Coronary artery (tissue), 2 donors: ENCODE results near the gene SMG1.
"Not testable (repeated sequence)": the region's sequence is repeated elsewhere in the genome, so short reads cannot be mapped to it uniquely, and the experiment has no call there.

Experiments
- DNase-seq: peaks from one replicate; pipeline ENCODE4 v3.0.0-alpha.2; 2017; ENCODE audit warnings: low spot score
- H3K27ac ChIP-seq, 2 donors: fragments of 200-600 bp; sonication (generic); one replicate each; pipeline ENCODE4 v1.5.1; 2016 to 2019
- H3K4me3 ChIP-seq: fragments of 200-600 bp; sonication (generic); 2 replicates; pipeline ENCODE4 v1.5.1; 2016; ENCODE audit warnings: mild to moderate bottlenecking, moderate library complexity
- TF ChIP-seq, protein P1 (sequence below): fragments of 200-600 bp; sonication (generic); IDR thresholded peaks from one replicate; pipeline ENCODE4 v1.5.1; 2019; ENCODE audit warnings: antibody characterized with exemption

SMG1 gene

DNA sequence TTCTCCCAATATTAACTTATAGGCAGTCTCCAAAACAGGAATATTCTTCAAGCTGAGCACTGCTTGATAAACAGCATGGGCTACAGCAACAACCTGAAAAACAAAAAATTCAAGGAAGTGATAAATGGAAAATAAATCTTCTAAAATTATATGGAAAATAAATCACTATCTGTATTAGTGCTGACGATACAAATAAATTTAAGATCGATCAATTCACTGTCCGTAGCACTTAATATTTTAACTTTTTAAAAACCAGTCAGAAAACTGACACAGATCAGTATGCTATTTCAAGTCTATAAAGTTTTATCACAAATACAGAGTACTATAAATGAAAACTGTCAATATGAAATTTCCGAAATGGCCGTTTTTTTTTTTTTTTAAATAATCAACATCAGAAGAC lies 49.9 kb downstream of the SMG1 start:
- DNase-seq, H3K4me3 ChIP-seq, H3K27ac ChIP-seq: not testable (repeated sequence)

DNA sequence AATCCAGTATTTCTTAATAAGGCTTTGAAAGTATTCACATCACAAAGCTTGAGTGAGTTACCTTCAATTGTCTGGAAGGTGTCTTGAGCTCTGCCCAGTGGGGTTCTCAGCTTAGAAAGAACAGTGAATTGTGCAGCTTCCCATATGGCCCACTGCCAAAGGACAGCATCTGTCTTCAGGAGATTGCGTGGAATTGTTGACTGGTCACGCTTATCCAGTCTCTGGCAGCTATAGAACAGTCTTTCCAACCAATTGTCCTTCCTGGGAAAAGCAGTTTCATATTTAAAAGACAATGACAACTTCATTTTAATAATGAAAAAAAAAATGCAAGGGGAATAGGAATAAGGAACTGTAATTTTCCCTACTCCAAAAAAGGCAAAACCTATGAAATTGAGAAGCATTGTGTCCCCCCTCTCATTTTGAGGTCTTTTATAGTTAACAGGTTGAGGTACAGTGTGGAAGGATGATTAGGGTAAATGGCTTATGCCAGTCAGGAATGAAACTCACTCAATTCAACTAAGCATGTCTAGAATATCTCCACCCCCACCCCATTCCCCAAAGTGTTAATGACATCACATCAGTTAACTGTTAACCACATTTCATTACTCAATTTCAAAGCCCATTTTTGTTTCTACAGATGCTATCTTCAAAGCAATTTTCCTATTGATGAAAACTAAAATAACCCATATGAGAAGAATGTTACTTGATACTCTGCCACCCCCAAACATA lies 57.0 kb downstream of the SMG1 start:
- DNase-seq, H3K27ac ChIP-seq: not testable (repeated sequence)

DNA sequence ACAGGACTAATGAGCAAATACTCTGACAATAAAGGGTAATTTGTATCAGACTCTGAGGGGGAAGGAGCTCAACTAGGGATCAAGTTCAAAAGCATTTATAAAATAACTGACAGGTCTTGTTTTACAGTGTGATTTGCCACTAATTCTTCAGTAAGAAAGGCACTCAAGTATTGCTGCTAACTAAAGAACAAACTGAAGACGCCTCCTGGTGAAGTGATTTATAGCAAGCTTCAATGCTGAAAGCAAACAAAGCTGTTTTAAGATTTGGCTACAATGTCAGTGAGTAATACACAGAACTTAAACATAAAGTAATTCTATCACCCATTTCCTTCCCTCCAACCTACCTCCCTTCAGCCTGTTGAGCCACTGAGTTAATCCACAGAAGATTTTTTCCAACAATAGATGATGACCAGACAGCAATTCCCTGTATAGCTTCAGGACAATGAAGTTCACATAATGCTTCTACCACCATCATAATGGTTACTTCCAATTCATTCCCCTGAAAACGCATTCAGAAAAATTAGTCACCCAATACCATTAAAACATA lies 59.9 kb downstream of the SMG1 start:
- not testable (repeated sequence) for H3K27ac ChIP-seq, H3K4me3 ChIP-seq, DNase-seq

More for the DNA sequence above, 57.0 kb downstream of the SMG1 start:
- not testable (repeated sequence) for H3K4me3 ChIP-seq

DNA sequence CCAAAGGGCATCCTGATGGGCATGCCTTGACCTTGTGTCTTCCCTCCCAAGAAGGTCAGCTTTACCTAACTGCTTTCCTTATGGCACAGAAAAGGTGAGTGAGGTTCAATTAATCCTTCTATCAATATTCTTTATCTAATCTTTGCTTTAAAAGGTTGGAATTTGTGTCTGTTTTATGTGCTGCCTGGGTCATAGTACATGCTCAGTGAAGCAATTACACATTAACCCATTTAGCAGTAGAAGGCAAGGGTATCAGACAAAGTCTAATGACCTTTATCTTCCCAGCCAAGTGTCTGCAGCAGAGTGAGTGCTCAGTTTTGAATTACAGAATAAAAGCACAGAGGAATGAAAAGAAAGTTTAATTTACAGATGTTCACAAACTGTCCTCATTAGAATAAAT lies 63.3 kb downstream of the SMG1 start:
- not testable (repeated sequence) for DNase-seq, H3K27ac ChIP-seq

GRCh38 chr16:18855196-18855595 lies 71.0 kb downstream of the SMG1 start:
- no peak for DNase-seq
- H3K27ac ChIP-seq = no peak overlapping the region
- H3K4me3 ChIP-seq = no peak overlapping the region
- TF ChIP-seq, protein P1, sequence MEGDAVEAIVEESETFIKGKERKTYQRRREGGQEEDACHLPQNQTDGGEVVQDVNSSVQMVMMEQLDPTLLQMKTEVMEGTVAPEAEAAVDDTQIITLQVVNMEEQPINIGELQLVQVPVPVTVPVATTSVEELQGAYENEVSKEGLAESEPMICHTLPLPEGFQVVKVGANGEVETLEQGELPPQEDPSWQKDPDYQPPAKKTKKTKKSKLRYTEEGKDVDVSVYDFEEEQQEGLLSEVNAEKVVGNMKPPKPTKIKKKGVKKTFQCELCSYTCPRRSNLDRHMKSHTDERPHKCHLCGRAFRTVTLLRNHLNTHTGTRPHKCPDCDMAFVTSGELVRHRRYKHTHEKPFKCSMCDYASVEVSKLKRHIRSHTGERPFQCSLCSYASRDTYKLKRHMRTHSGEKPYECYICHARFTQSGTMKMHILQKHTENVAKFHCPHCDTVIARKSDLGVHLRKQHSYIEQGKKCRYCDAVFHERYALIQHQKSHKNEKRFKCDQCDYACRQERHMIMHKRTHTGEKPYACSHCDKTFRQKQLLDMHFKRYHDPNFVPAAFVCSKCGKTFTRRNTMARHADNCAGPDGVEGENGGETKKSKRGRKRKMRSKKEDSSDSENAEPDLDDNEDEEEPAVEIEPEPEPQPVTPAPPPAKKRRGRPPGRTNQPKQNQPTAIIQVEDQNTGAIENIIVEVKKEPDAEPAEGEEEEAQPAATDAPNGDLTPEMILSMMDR = no peak

More for the DNA sequence above, 63.3 kb downstream of the SMG1 start:
- H3K4me3 ChIP-seq = not testable (repeated sequence)

DNA sequence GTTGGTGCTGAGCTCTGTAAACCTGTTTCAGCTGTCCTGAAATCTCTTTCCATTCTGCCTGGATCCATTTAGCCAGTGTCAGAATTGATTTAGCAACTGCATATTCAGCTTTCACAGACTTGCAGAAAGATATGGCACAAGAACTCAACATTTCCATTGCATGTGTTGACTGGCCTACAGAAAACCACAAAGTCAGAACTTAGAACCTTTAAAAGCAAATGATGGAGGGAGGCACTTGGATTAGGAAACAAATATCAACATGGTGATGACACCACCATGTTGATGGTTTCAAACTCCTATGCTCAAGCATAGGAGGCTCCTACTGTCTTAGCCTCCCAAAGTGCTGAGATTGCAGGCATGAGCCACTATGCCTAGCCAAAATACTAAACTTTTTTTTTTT lies 72.5 kb downstream of the SMG1 start:
- Histone ChIP-seq H3K4me3 (no peak overlapping the region), H3K27ac (no peak overlapping the region)
- no peak for DNase-seq
- TF ChIP-seq, protein P1 = no peak

DNA sequence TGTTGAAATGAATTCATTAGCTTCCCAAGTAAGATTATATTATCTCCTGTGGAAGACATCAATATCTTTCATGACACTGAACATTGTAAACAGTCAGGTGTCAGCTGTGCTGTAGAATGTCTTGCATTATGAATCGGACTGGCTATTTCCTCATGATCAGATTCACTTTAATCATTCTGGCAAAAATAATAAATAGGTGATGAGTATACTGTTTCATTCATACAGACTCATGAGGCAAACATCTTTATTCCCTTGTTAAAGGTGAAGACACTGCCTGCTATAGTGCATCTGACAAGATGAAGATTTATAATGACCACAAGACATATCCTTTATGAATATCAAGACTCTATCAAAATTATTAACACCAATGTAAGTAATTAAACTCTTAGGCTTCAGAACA lies 73.6 kb downstream of the SMG1 start:
- no peak overlapping the region for H3K4me3 ChIP-seq
- TF ChIP-seq, protein P1 = no peak
- no peak for DNase-seq
- no peak overlapping the region for H3K27ac ChIP-seq

DNA sequence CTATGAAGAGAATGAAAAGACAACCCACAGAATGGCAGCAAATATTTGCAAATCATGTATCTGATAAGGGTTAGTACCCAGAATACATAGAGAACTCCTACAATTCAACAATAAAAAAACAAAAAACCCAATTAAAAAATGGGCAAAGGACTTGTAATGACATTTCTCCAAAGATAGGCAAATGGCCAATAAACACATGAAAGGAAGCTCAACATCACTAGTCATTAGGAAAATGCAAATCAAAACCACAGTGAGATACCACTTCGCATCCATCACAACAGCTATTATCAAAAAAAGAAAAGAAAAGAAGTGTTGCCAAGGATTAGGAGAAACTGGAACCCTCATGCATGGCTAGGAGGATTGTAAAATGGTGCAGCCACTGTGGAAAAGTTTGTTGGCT lies 79.8 kb downstream of the SMG1 start:
- no peak overlapping the region for H3K4me3 ChIP-seq
- TF ChIP-seq, protein P1 = no peak
- no peak overlapping the region for H3K27ac ChIP-seq
- no peak for DNase-seq

DNA sequence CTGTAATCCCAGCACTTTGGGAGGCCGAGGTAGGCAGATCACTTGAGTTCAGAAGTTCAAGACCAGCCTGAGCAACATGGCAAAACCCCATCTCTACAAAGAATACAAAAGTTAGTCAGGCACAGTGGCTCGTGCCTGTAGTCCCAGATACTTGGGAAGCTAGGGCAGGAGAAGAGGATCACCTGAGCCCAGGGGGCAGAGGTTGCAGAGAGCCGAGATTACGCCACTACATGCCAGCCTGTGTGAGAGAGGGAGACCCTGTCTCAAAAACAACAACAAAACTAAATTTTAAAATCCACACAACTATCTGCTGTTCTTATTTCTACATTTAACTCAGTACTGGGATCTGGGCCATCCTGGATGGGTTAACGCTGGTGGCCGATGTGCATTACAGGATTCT lies 83.6 kb downstream of the SMG1 start:
- Histone ChIP-seq H3K27ac (no peak overlapping the region), H3K4me3 (no peak overlapping the region)
- DNase-seq = no peak
- TF ChIP-seq, protein P1 = no peak
